IPS-11a (cell line): ENCODE data around the gene LONRF2.

Experiments used
- H3K4me3 ChIP-seq: one replicate; pipeline ENCODE4 v1.5.1; 2013; ENCODE audit warnings: low read depth, low read length, control low read depth

The LONRF2 gene

DNA sequence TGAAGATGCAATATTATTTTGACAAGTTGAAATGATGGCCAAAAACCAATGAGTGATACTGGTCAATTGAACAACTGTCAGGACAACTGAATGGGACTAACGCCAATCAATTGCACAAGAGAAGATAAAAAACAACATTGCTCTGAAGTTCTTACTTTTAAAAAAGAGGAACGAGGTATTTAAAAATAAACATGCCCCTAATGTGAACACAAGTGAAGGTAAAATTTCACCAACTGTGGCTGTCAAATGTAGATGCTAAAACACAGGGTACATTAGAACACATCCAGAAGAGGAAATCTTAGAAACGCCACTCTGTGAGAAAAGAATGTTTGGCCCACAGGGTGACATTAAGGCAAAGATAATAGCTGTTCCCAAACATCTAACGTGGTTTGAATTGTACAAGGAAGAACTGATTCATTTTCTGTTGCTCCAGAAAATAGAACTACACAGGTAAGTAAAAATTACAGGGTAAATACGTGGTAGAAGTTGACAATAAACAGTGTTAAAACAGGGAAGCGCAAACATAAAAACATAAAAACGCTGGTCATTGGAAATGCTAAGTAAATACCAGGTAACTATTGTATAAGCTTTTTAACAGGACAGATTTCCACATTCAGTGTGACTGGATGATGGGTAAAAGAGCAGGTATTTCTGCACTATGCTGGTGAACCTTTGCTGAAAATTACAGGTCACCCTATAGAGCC lies 20.3 kb downstream of the LONRF2 start:
- H3K4me3 ChIP-seq = no peak overlapping the region

DNA sequence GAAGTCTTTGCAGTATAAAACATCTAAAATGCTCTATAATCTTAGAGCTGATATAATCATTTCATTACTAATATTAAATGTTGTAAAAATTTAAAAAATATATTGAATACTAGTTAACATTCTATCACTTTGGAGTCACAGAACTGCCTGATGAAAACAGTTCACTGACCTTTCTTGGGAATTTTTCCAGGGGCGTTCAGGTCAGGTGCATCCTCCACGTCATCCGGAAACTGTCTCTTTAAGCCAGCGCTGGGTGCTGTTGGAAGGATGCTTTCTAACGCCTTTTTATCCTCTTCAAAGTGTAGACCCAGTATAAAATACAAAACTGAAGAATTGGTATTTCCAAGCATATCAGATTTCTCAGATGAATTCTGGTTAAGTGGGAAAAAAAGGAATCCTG lies 22.8 kb downstream of the LONRF2 start:
- H3K4me3 ChIP-seq = no peak overlapping the region

DNA sequence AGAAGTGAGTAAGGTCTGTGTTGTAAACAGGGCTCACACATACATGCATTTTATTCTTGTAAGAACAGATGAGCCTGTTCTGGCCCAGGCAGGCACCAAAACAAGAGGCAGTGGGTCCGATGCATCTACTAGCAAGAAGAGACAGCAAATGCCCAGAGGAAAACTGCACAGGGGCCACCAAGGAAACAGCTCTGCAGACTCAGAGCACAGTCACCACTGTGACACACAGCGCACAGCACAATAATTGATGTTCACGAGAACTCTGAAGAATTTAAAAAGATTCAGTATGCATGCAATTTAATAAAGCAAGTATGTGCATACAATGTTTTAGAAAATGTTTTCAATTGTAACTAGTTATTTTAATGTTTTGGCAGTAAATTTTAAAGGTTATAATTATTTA lies 24.8 kb downstream of the LONRF2 start:
- no peak overlapping the region for H3K4me3 ChIP-seq

DNA sequence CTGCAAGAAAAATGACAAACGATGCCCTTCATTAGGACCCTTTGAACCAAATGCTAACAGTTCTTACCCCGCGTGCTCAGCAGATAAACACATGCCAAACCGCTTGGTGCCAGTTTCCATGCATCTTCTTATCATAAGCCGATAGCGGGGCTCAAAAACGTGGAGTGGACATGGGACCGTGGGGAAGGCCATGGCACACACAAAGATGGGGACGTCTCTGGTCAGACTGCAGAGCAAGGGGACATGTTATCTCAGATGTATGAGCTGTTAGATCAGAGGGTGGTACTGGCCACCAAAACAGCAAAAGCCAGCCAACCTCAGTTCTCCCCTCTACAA lies 28.2 kb downstream of the LONRF2 start:
- H3K4me3 ChIP-seq = no peak overlapping the region

DNA sequence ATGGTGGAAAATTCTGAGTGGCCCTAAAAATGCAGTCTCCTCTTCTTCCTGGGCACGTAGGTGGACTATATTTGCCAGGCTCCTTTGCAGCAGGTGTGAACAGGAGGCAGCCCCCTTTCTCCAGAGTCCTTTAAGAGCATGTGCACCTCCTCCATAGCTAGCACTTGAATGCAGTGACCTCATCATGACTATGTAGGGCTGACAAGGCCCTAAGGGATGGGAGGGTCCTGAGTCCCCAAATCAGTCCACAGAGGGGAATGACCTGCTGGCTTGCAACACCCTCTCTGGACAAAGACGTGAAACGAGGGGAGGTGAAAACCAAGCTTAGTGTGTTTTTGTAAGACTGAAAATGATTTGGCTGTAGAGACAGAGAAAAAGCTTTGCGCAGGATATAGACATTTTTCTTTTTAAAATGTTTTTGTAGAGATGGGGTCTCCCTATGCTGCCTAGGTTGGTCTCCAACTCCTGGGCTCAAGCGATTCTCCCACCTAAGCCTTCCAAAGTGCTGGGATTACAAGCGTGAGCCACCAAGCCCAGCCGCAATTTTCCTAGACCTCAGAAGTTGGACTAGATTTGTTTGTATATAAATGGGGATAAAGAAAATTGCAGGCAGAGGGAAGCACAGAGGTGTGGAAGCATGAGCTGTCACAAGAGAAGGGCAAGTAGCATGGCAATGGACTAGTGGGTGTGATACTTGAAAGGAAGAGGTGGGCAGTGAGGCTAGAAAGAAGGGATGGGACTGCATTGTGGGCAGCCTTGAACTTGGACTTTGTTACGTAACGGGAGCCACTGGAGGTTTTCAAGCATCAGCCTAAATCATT lies 28.8 kb downstream of the LONRF2 start:
- no peak overlapping the region for H3K4me3 ChIP-seq

DNA sequence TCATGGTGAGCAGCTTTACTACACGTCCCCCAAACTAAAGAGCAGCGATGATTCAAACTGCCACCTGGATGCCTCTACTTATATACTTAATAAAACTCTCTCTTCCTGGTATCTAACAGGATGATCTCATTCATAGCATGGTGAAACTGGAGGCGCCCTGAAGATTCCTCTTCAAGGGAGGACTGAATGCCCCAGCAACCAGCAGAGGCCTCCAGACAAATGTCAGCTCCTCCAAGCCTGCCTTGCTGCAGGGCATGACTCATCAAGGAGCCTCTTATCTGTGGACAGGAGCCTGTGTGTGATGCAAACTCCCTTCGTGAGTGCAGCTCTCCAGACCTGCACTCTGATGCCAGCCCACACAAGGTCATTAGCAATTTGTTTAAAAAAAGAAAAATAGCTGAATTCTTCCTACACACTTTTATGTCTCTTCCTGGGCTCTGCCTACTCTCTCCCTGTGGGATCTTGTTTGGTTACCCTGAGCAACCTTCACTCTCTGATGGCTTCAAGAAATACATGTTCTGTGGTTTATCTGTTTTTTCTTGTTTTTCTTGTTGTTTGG lies 30.2 kb downstream of the LONRF2 start:
- no peak overlapping the region for H3K4me3 ChIP-seq

DNA sequence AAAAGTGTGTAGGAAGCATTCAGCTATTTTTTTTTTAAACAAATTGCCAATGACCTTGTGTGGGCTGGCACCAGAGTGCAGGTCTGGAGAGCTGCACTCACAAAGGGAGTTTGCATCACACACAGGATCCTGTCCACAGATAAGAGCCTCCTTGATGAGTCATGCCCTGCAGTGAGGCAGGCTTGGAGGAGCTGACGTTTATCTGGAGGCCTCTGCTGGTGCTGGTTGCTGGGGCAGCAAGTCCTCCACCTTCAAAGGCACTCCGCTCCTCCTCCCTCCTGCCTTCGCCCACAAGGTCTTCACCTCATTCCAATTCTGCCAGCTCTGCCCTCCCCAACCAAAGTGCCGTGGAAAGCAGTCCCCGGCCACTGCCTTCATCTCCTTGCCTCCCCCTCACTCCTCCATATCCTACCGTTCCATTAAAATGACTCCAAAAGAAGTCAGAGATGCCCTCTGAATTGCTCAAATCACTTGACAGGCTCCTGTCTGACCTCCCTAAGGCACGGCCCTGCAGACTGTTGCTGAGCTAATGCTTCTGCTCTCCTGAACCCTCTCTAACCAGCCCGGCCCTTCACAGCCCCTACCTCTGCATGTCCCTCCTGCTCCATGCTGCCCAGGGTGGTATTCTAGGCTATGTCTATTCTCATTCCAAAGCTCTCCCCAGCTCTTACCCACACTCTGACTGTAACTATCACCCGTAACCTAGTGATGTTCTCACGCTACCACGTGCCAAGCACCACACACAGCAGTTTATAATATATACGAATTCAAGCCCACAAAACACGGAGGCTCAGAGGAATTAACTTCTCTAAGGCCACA lies 30.9 kb downstream of the LONRF2 start:
- no peak overlapping the region for H3K4me3 ChIP-seq

DNA sequence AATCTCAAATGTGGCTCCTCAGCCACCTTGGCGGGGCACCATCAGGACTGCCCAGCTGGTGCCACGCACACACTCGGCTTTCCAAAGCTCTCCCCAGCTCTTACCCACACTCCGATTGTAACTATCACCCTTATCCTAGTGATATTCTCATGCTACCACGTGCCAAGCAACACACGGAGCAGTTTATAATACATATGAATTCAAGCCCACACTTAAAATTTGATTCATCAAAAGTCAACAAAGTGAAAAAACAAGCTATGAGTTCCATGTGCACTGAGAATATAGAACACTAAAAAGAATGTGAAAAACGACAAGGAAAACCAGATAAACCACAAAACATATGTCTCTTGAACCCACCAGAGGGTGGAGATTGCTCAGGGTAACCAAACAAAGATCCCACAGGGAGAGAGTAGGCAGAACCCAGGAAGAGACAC lies 31.6 kb downstream of the LONRF2 start:
- H3K4me3 ChIP-seq = no peak overlapping the region

DNA sequence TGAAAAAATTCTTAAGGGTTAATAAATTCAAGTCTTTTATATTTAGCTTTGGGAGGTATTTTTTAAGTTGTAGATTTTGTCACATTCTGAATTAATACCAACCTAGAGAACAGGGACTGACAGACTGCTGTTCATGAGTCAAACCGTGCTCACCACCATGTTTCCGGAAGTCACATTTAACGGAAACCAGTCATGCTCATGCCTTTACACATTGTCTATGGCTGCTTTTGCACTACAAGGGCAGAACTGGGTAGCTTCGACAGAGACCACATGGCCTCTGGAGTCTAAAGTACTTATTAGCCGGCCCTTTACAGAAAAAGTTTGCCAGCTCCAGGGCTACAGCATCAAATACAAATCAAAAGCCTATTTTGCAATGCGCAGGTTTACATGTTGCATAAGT lies 33.3 kb downstream of the LONRF2 start:
- no peak overlapping the region for H3K4me3 ChIP-seq

DNA sequence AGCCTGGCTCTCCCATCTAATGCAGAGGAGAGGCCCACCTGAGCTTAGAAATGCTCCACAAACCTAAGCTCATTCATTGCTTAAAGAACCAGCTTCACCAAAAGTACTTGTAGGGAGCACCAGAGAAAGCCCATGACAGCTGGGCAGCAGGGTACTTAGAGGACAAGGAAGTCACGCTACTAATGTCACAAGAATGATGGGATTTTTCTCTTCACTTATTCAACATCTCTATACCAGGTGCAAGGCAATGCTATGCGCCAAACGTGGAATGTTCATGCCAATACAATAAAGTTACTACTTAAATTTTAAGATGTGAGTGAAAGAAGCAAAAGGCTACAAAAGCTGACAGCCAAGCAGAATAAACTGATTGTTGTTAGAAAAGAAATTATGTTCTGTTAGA lies 36.0 kb downstream of the LONRF2 start:
- no peak overlapping the region for H3K4me3 ChIP-seq

DNA sequence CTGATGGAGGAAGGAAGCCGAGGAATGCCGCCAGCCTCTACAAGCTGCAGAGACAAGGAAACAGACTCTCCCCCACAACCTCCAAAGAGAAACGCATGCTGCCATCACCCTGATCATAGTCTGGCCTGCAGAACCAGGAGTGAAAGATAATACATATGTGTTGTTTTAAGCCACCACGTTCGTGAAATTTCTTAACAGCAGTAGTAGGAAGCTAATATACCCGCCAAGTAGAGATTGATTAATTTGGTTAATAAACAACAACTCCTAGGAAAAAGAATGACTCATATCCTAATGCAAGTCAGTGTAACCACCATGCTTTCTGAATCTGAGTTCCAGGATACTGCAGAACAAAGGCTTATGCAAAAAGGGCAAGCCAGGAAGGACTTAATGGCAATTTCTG lies 36.6 kb downstream of the LONRF2 start:
- no peak overlapping the region for H3K4me3 ChIP-seq

DNA sequence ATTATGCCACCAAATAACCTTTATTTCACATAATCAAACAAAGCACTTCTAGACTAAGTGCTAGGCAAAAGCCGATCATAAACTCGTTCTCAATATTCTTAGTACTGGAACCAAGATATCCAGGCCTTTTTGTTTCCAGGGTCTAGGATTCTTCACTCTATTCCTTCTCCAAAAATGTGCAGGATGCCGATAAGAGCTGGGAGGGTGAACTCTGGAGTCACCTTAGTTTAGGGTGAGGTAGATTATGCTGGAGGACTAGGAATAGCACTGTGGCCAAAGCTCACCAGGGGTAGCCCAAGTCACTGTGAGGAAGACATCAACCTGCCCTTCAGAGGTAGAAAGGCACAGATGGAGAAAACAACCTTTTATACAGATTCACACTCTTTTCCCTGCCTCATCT lies 37.3 kb downstream of the LONRF2 start:
- H3K4me3 ChIP-seq = no peak overlapping the region

DNA sequence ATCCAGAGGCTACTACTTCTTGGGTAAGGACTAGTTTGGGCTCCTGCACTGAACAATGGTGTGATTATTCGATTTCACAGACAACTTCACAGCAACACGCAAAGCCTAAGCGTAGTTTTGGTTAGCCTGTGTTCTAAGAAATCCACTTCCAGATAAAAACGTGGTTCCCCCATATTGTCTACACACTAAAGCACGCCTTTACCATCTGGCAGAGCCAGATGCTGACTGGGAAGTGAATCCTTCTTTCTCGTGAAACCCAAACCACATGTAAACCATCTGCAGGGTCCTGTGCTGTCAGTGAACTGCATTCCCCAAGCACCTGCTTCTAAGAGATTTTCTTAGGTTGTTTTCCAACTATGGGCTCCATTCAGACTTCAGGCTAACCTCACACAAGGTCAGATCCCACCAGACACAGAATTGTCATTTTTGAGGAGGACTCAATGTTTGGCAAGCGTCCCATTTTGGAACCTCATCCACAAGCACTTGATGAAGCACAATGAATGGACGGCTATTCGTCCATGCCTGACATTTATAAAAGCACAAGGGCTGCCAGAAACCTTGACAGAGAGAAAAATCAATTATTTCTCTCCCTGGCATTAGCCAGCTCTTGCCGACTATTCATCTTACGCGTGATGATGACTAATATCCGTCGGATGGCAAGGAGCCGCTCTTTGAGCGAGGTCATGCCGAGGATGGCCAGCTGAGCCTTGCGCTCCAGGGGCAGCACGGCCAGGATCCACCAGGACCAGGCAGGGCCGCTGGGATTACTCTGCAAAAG lies 38.4 kb downstream of the LONRF2 start:
- no peak overlapping the region for H3K4me3 ChIP-seq

DNA sequence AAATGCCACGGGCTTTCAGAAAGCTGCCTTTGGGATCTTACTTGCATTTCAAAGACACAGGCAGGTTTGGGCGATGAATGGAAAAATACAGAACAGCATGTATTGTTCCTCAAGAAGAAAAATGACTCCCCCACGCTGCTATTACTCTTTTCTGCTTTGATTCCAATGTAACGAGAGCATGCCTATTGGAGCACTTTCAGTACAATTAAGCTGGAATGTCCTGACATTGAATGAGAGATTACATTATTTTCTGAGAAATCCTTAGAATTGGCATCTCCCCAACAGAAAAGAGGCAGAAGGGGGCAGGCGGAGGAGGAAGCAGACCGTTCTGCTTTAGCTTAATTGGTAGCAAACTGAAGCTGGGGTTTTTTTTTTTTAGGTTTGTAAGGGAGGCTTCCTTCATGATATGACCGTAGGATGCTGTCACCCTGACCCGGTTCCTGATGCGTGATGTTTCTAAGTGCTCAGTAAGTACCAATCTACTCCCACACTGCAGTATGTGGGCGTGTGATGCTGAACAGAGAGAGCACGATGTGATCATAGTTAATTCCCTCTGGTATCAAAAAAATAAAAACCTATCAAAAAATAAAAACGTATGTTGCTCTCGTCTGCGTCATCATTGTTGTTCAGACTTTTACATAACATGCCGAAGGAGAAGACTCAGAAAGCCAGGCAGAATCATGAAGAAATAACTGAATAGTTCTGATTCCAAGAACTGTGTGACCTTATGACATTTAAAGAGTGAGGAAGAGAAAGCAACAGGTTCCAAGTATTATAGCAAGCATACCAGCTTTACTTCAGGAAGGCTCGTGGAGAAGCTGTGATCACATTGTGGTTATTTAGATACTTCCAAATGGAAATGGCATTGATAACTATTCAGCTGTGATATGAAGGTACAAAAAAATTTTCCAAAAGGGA lies 40.5 kb downstream of the LONRF2 start:
- no peak overlapping the region for H3K4me3 ChIP-seq

DNA sequence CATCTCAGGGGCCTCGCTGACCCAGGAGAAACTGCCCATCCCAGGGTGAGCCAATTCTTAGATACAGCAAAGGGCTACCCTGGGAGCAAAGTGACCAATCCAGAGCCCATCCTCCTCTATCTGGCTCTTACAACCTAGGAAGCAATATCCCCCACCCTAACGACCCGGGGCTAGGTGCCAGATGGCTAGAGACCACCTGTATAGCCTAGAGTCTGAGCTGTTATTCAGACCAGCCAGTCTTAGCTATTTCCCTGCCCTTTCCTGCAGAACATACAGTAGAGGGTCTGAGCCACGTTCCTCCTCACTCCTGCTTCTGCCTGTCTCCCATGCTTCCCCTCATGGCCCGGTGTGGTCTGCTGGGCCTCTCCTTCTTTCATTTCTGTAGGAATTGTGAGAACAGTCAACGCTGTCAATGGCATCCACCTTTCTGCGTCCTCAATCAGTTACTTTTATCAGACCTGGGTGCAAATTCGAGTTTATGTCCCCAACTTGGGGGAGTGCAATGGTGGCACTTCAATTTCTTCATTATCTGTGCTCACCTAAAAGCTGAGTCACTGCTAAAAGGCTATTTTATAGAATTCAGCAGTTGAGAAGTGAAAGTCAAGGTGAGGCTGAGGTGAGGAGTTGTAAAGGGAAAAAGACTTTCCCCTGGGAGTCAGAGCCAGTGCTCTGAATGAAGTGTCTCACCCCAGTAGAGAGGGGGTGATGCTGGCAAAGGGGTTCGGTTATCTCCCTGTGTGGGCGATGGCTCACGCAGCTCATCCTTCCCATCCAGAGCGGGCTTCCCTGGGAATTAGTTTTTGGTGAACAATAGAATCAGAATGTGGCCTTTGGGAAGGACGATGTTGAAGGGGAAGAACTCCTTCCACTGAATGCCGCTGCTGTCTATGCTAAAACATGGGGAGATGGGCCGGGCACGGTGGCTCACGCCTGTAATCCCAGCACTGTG lies 42.4 kb downstream of the LONRF2 start:
- no peak overlapping the region for H3K4me3 ChIP-seq

DNA sequence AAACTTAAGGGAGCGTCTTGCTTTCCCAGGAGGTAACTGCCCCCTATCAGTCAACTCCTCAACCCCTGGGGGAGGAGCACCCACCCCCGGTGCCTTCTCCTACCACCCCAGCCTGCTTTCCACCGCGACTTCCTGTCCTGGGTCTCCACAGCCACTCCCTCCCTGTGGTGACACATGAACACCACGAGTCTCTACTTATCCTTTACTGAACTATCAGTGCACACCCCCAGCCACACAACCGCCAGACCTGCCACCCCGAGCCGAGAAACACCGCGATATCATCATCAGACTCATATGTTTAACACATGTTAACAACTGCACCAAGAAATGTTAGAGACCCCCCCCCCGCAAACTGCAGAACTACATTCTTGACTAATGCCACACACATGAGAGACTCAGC lies 43.3 kb downstream of the LONRF2 start:
- H3K4me3 ChIP-seq = no peak overlapping the region

DNA sequence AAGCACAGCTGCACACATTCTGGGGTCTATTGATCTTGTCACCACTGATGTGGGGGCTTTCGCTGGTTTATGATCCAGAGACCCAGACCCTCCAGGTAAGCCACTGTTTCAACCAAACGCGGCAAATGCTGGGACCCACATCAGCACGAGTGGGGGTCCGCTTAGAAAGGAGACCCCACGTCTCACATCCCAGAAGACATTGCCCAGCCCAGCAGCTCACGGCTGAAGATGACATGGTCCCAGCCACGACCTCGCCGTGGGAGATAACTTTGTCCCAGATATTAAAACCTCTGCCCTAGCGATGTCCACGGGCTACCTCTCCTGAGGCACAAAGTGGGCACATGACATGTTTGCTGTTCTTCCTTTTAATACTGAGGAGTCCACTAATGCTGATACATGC lies 43.8 kb downstream of the LONRF2 start:
- H3K4me3 ChIP-seq = no peak overlapping the region

DNA sequence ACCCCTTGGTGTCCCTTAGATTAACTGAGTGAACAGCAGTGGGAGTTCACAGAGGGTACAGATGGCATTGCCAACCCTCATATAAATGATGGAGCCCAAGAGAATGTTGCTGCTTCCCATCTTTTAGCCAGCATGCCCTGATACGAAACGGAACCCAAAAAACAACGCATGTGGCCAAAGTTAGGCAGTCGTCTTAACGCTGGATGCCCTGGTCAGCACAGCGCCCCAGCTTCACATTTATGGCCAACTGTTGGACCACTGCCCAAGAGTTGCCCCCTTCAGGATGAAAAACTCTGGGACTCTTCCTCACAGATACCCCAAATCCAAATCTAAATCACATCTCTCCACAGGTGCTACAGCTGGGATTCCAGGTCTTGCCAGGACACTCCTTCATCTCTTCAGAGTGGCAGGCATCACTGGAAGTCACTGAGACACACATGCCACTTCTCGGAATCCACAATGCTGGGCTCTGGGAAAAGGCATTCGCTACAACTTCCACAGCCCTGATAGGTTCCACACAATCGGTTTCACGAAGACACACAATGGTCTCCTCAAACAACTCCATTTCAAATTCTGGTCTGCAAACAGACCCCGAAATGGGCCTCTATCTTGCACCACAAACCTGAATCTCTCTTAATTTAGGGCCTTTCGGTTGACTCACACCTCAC lies 44.6 kb downstream of the LONRF2 start:
- no peak overlapping the region for H3K4me3 ChIP-seq
